HG03521 (cell line): Measurements from ENCODE around the gene NPIPB2.
"Not testable (repeated sequence)": the region's sequence is repeated elsewhere in the genome, so short reads cannot be mapped to it uniquely, and the experiment has no call there.

Experiments used
- ATAC-seq: cut with Tn5 transposase; IDR thresholded peaks from one replicate; pipeline ENCODE4 v1.9.1; 2021; ENCODE audit warnings: mild to moderate bottlenecking, moderate library complexity; ENCODE audit not compliant: unreplicated experiment

Gene NPIPB2

GRCh38 chr16:11941945-11942344, at the start of gene NPIPB2:
Gene NPIPB2 (minus strand): TSS chr16:11942045. CDS start chr16:11942045, 0 bp downstream.
- not testable (repeated sequence) for ATAC-seq

- ATAC-seq = no peak
Measured at GRCh38 chr16:11990702-11991390, 49.0 kb upstream of the NPIPB2 start.

- no peak for ATAC-seq
Measured at GRCh38 chr16:11988258-11988978, 46.6 kb upstream of the NPIPB2 start.

- ATAC-seq = no peak
Measured at GRCh38 chr16:11986521-11987057, 44.7 kb upstream of the NPIPB2 start.

GRCh38 chr16:11985250-11985649, 43.4 kb upstream of the NPIPB2 start:
- no peak for ATAC-seq

GRCh38 chr16:11980136-11980844, 38.4 kb upstream of the NPIPB2 start:
- ATAC-seq = no peak

- no peak for ATAC-seq
Measured at GRCh38 chr16:11979013-11979672, 37.3 kb upstream of the NPIPB2 start.

GRCh38 chr16:11978080-11978479, 36.2 kb upstream of the NPIPB2 start:
- ATAC-seq = no peak

GRCh38 chr16:11977376-11978041, 35.7 kb upstream of the NPIPB2 start:
- ATAC-seq = no peak

- ATAC-seq = no peak
Measured at GRCh38 chr16:11976850-11977375, 35.1 kb upstream of the NPIPB2 start.

- no peak for ATAC-seq
Measured at GRCh38 chr16:11973070-11973469, 31.2 kb upstream of the NPIPB2 start.

GRCh38 chr16:11972128-11972527, 30.3 kb upstream of the NPIPB2 start:
- ATAC-seq = no peak

GRCh38 chr16:11970292-11970691, 28.4 kb upstream of the NPIPB2 start:
- not testable (repeated sequence) for ATAC-seq

GRCh38 chr16:11968577-11968976, 26.7 kb upstream of the NPIPB2 start:
- no peak for ATAC-seq

- ATAC-seq = no peak
Measured at GRCh38 chr16:11967195-11967911, 25.5 kb upstream of the NPIPB2 start.

GRCh38 chr16:11966173-11966572, 24.3 kb upstream of the NPIPB2 start:
- no peak for ATAC-seq

- peak; percentile 62 for ATAC-seq
Measured at GRCh38 chr16:11964761-11965551, 23.1 kb upstream of the NPIPB2 start, which contains the start of gene TNFRSF17. Gene TNFRSF17 (plus strand): TSS chr16:11965210. CDS start chr16:11965325, 115 bp downstream.

GRCh38 chr16:11963706-11964105, 21.9 kb upstream of the NPIPB2 start:
- ATAC-seq = no peak

- not testable (repeated sequence) for ATAC-seq
Measured at GRCh38 chr16:11962978-11963377, 21.1 kb upstream of the NPIPB2 start.
